ENCODE results near the gene SLC7A11.

DNA sequence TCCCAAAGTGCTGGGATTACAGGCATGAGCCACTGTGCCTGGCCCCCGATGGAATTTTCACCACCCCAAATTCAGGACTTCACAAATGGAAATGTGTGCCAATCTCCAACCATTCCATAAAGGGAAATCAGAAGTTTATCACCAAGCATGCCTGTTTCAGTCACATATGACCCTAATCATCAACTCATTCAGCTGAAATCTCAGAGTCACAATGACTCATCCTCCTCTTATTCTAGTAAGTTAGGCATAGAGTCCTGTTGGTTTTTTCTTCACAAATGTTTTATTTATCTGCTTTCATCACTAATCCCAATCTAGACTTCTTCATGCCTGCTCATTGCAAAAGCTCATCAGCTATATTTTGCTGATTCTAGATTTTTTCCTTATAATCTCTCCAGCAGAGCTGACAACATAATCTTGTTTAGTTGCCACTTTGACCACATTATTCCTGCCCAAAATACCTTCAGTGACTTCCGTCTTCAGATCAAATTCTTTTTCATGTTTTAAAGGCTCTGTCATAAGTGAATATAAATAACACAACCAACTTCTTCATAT, 83.3 kb downstream of the SLC7A11 start:
- TF ChIP-seq, protein P1, sequence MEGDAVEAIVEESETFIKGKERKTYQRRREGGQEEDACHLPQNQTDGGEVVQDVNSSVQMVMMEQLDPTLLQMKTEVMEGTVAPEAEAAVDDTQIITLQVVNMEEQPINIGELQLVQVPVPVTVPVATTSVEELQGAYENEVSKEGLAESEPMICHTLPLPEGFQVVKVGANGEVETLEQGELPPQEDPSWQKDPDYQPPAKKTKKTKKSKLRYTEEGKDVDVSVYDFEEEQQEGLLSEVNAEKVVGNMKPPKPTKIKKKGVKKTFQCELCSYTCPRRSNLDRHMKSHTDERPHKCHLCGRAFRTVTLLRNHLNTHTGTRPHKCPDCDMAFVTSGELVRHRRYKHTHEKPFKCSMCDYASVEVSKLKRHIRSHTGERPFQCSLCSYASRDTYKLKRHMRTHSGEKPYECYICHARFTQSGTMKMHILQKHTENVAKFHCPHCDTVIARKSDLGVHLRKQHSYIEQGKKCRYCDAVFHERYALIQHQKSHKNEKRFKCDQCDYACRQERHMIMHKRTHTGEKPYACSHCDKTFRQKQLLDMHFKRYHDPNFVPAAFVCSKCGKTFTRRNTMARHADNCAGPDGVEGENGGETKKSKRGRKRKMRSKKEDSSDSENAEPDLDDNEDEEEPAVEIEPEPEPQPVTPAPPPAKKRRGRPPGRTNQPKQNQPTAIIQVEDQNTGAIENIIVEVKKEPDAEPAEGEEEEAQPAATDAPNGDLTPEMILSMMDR (IDR thresholded peaks at IDR 0.05; ENCODE audit: insufficient read depth, low read length), result no peak
- TF ChIP-seq, protein P2, sequence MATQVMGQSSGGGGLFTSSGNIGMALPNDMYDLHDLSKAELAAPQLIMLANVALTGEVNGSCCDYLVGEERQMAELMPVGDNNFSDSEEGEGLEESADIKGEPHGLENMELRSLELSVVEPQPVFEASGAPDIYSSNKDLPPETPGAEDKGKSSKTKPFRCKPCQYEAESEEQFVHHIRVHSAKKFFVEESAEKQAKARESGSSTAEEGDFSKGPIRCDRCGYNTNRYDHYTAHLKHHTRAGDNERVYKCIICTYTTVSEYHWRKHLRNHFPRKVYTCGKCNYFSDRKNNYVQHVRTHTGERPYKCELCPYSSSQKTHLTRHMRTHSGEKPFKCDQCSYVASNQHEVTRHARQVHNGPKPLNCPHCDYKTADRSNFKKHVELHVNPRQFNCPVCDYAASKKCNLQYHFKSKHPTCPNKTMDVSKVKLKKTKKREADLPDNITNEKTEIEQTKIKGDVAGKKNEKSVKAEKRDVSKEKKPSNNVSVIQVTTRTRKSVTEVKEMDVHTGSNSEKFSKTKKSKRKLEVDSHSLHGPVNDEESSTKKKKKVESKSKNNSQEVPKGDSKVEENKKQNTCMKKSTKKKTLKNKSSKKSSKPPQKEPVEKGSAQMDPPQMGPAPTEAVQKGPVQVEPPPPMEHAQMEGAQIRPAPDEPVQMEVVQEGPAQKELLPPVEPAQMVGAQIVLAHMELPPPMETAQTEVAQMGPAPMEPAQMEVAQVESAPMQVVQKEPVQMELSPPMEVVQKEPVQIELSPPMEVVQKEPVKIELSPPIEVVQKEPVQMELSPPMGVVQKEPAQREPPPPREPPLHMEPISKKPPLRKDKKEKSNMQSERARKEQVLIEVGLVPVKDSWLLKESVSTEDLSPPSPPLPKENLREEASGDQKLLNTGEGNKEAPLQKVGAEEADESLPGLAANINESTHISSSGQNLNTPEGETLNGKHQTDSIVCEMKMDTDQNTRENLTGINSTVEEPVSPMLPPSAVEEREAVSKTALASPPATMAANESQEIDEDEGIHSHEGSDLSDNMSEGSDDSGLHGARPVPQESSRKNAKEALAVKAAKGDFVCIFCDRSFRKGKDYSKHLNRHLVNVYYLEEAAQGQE (IDR thresholded peaks at IDR 0.05; ENCODE audit: insufficient replicate concordance, low read depth), result no peak
- no peak for TF ChIP-seq SPI1 (IDR thresholded peaks at IDR 0.05; ENCODE audit: borderline replicate concordance, low read depth)

All from HL-60 (cell line).